ENCODE results near the gene NBPF1. TPM values are rescaled to one million over a fixed set of nuclear protein-coding genes. Genes with fewer than 3 reads are reported as not detected.
"Not testable (repeated sequence)": the region's sequence is repeated elsewhere in the genome, so short reads cannot be mapped to it uniquely, and the experiment has no call there.

NBPF1 gene
- total RNA-seq, 1 donor from 2014 or later, result 100 TPM

GRCh38 chr1:16646716-16647115 is 33.4 kb upstream of the NBPF1 start:
- H3K27me3 Mint-ChIP-seq; H3K9me3 Mint-ChIP-seq (ENCODE audit: low read depth); H3K4me1 Mint-ChIP-seq (ENCODE audit: low read depth); H3K36me3 Mint-ChIP-seq (ENCODE audit: insufficient read depth); H3K27ac Mint-ChIP-seq; DNase-seq (ENCODE audit: low spot score, unreplicated experiment); H3K4me3 Mint-ChIP-seq (ENCODE audit: low read depth): not testable (repeated sequence)

GRCh38 chr1:16646061-16646664 is 32.8 kb upstream of the NBPF1 start:
- not testable (repeated sequence) for H3K27ac Mint-ChIP-seq; H3K4me1 Mint-ChIP-seq (ENCODE audit: low read depth); H3K27me3 Mint-ChIP-seq; H3K36me3 Mint-ChIP-seq (ENCODE audit: insufficient read depth); H3K9me3 Mint-ChIP-seq (ENCODE audit: low read depth)
- peak; percentile 9 for DNase-seq (ENCODE audit: low spot score, unreplicated experiment)
- peak overlapping the region; percentile 39 for H3K4me3 Mint-ChIP-seq (ENCODE audit: low read depth)

- not testable (repeated sequence) for H3K9me3 Mint-ChIP-seq (ENCODE audit: low read depth); H3K27me3 Mint-ChIP-seq; H3K4me3 Mint-ChIP-seq (ENCODE audit: low read depth); H3K27ac Mint-ChIP-seq; H3K36me3 Mint-ChIP-seq (ENCODE audit: insufficient read depth); H3K4me1 Mint-ChIP-seq (ENCODE audit: low read depth)
- peak; percentile 41 for DNase-seq (ENCODE audit: low spot score, unreplicated experiment)
These were observed 32.1 kb upstream of the NBPF1 start for GRCh38 chr1:16645271-16646060.

- not testable (repeated sequence) for H3K27me3 Mint-ChIP-seq; H3K4me3 Mint-ChIP-seq (ENCODE audit: low read depth); H3K9me3 Mint-ChIP-seq (ENCODE audit: low read depth); H3K27ac Mint-ChIP-seq; H3K4me1 Mint-ChIP-seq (ENCODE audit: low read depth); H3K36me3 Mint-ChIP-seq (ENCODE audit: insufficient read depth)
- TF ChIP-seq, protein P1, sequence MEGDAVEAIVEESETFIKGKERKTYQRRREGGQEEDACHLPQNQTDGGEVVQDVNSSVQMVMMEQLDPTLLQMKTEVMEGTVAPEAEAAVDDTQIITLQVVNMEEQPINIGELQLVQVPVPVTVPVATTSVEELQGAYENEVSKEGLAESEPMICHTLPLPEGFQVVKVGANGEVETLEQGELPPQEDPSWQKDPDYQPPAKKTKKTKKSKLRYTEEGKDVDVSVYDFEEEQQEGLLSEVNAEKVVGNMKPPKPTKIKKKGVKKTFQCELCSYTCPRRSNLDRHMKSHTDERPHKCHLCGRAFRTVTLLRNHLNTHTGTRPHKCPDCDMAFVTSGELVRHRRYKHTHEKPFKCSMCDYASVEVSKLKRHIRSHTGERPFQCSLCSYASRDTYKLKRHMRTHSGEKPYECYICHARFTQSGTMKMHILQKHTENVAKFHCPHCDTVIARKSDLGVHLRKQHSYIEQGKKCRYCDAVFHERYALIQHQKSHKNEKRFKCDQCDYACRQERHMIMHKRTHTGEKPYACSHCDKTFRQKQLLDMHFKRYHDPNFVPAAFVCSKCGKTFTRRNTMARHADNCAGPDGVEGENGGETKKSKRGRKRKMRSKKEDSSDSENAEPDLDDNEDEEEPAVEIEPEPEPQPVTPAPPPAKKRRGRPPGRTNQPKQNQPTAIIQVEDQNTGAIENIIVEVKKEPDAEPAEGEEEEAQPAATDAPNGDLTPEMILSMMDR (IDR thresholded peaks at IDR 0.05; ENCODE audit: unreplicated experiment), result peak; percentile 74
- DNase-seq (ENCODE audit: low spot score, unreplicated experiment), result peak; percentile 100
These were observed 31.3 kb upstream of the NBPF1 start for GRCh38 chr1:16644482-16645270.

- Mint-ChIP-seq H3K9me3 (ENCODE audit: low read depth) (no peaks in the 10 kb centered on the region), H3K4me3 (ENCODE audit: low read depth) (no peak overlapping the region), H3K36me3 (ENCODE audit: insufficient read depth) (no peaks in the 10 kb centered on the region), H3K27me3 (no peaks in the 10 kb centered on the region), H3K4me1 (ENCODE audit: low read depth) (no peaks in the 10 kb centered on the region), H3K27ac (no peak overlapping the region)
- no peak for DNase-seq (ENCODE audit: low spot score, unreplicated experiment)
- TF ChIP-seq, protein P1 (IDR thresholded peaks at IDR 0.05; ENCODE audit: unreplicated experiment), result no peak
These were observed 30.8 kb upstream of the NBPF1 start for GRCh38 chr1:16644193-16644481.

- DNase-seq (ENCODE audit: low spot score, unreplicated experiment), result peak; percentile 24
- H3K4me1 Mint-ChIP-seq (ENCODE audit: low read depth); H3K27me3 Mint-ChIP-seq; H3K27ac Mint-ChIP-seq; H3K36me3 Mint-ChIP-seq (ENCODE audit: insufficient read depth); H3K9me3 Mint-ChIP-seq (ENCODE audit: low read depth); H3K4me3 Mint-ChIP-seq (ENCODE audit: low read depth): not testable (repeated sequence)
These were observed 30.3 kb upstream of the NBPF1 start for GRCh38 chr1:16643476-16644192.

- not testable (repeated sequence) for H3K27me3 Mint-ChIP-seq; H3K27ac Mint-ChIP-seq; H3K36me3 Mint-ChIP-seq (ENCODE audit: insufficient read depth); H3K4me3 Mint-ChIP-seq (ENCODE audit: low read depth); H3K4me1 Mint-ChIP-seq (ENCODE audit: low read depth); H3K9me3 Mint-ChIP-seq (ENCODE audit: low read depth)
- DNase-seq (ENCODE audit: low spot score, unreplicated experiment), result peak; percentile 35
These were observed 29.6 kb upstream of the NBPF1 start for GRCh38 chr1:16643001-16643411.

DNA sequence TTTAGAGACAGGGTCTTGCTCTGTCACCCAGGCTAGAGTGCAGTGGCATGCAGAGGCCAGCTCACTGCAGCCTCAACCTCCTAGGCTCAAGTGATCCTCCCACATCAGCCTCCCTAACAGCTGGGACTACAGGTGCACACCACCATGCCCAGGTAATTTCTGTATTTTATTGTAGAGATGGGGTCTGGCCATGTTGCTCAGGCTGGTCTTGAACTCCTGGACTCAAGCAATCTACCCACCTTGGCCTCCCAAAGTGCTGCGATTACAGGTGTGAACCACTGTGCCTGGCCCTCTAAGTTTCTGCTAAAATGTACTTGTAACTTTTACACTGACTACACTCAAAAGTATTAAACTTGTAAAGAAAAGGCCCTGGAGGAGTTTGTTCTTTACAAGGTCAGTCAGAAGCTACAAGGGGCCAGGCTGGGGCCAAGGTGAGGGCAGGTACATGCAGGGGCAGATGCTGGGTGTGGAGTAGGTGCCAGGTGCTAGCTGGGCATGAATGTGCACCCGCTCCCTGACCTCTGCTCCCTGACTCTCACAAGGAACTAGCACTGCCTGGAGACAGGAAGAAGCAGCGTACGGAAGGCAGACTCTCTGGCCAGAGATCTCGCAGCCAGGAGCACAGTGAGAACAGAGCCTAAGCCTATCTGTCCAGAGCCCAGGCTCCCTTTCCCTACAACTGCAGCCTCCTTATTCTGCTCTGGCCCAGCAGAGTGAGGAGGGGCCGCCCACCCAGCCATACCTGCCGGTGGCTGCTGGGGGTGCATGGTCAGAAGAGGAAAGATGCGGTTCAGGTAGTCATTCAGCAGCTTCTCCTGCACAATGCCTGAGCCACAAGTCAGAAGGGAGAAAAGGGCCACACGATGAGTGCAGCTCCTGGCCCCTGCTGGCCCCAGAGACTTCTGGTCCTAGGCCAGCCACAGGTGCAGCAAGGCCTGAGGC is 28.9 kb upstream of the NBPF1 start:
- H3K4me3 Mint-ChIP-seq (ENCODE audit: low read depth); H3K27me3 Mint-ChIP-seq; H3K9me3 Mint-ChIP-seq (ENCODE audit: low read depth); H3K4me1 Mint-ChIP-seq (ENCODE audit: low read depth); H3K27ac Mint-ChIP-seq; H3K36me3 Mint-ChIP-seq (ENCODE audit: insufficient read depth): not testable (repeated sequence)
- DNase-seq (ENCODE audit: low spot score, unreplicated experiment), result peak; percentile 10

DNA sequence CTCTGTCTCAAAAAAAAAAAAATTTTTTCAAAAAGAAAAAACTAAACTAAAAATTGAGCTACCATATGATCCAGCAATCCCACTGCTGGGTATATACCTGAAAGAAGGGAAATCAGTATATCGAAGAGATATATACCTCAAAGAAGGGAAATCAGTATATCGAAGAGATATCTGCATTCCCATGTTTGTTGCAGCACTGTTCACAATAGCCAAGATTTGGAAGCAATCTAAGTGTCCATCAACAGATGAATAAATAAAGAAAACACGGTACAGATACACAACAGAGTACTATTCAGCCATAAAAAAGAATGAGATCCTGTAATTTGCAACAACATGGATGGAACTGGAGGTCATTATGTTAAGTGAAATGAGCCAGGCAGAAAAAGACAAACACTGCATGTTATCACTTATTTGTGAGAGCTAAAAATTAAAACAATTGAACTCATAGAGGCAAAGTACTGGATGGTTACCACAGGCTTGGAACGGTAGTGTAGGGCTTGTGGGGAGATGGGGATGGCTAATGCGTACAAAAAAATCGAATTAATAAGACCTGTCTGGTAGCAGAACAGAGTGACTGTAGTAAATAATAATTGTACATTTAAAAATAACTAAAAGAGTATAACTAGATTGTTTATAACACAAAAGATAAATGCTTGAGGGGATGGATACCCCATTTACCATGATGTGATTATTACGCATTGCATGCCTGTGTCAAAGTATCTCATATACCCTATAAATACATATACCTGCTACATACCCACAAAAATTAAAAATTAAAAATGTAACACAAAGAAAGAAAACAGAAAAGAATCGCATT is 28.0 kb upstream of the NBPF1 start:
- not testable (repeated sequence) for H3K36me3 Mint-ChIP-seq (ENCODE audit: insufficient read depth); H3K27me3 Mint-ChIP-seq; H3K4me3 Mint-ChIP-seq (ENCODE audit: low read depth); H3K27ac Mint-ChIP-seq; H3K4me1 Mint-ChIP-seq (ENCODE audit: low read depth); DNase-seq (ENCODE audit: low spot score, unreplicated experiment); H3K9me3 Mint-ChIP-seq (ENCODE audit: low read depth)
